Ishikawa (cell line): ENCODE measurements around the gene NSDHL.

Experiments used
- CEBPB ChIP-seq: IDR thresholded peaks from 2 replicates; pipeline ENCODE4 v1.6.1; 2012
- CREB1 ChIP-seq: IDR thresholded peaks from 2 replicates; pipeline ENCODE4 v1.6.1; 2012; ENCODE audit warnings: low read depth
- EGR1 ChIP-seq: IDR thresholded peaks from 2 replicates; pipeline ENCODE4 v1.6.1; 2012
- EP300 ChIP-seq: IDR thresholded peaks from 2 replicates; pipeline ENCODE4 v1.6.1; 2012; ENCODE audit warnings: borderline replicate concordance
- FOXM1 ChIP-seq: IDR thresholded peaks from 2 replicates; pipeline ENCODE4 v1.6.1; 2012; ENCODE audit warnings: low read depth, borderline replicate concordance
- RAD21 ChIP-seq: IDR thresholded peaks from 2 replicates; pipeline ENCODE4 v1.6.1; 2012; ENCODE audit warnings: low read depth
- TAF1 ChIP-seq: IDR thresholded peaks from 2 replicates; pipeline ENCODE4 v1.6.1; 2012; ENCODE audit warnings: low read depth, mild to moderate bottlenecking
- TCF12 ChIP-seq: IDR thresholded peaks from 2 replicates; pipeline ENCODE4 v1.6.1; 2012; ENCODE audit warnings: low read depth
- TEAD4 ChIP-seq: IDR thresholded peaks from 2 replicates; pipeline ENCODE4 v1.6.1; 2012
- YY1 ChIP-seq: IDR thresholded peaks from 2 replicates; pipeline ENCODE4 v1.6.1; 2012; ENCODE audit warnings: low read depth
- ZBTB7A ChIP-seq: IDR thresholded peaks from 2 replicates; pipeline ENCODE4 v1.6.1; 2012; ENCODE audit warnings: low read depth
- TF ChIP-seq, protein P1 (sequence below): IDR thresholded peaks from 2 replicates; pipeline ENCODE4 v1.6.1; 2012
- TF ChIP-seq, protein P2 (sequence below): IDR thresholded peaks from 2 replicates; pipeline ENCODE4 v1.6.1; 2012
- TF ChIP-seq, protein P3 (sequence below): IDR thresholded peaks from 2 replicates; pipeline ENCODE4 v1.6.1; 2012; ENCODE audit warnings: low read depth, mild to moderate bottlenecking

The NSDHL gene

DNA sequence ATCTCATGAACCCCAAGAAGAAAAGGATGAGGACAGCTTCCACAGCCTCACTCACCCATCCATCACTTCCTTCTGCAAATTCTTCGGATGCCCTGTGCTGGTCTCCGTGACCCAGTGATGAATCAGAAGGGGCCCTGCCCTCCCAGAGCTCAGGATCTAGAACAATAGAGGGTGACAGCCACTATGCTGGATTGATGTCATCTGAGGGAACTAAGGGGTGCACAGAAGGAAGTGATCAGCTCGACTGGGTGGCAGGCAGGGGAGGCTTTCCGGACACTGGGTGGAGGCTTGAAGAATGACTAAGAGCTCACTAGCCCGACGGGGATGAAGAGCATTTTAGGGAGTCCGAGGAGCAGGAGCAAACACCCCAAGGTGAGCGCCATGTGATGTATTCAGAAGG lies 65.6 kb downstream of the NSDHL start:
- TF ChIP-seq TEAD4 (peak; percentile 57), RAD21 (no peak)

DNA sequence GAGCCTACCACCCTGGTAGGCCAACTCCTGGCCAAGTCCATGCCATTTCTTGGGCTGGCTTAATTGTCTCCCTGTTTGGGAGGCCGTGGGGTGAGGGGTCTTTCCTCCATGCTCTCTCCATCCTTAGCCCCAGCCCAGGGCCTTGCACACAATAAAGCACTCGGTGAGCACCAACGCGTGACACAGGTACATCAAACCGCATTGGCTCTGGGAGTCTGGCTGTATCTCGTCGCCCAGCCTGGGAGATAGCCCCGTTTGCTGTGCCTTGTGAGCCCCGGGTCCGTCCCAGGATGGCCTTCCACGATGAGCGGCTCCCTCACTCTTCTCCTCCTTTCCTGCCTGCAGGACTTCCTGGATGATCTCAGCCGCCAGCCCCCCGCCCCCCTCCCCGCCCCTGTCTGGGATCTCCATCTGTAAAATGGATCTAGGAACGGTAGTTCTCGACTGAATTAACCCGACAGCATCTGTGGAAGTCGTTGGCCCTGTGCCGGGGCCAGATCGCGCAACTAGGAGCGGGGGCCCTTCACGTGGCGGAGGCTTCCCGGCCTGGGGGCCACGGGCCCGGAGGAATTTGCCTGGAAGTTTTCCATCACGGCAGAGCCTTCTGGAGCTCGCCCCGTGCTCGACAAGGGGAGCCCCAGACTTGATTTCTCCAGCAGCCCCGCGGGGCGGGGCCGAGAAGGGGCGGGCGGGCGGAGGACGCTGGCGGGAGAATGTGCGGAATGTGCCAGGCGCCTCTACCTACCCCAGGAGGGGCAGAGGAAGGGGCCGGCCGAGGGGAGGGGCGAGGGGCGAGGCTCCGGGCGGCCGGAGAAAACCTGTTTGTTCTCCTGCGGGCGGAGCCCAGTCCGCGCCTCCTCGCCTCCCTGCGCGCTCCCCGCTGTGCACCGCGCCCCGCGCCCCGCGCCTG lies 66.6 kb downstream of the NSDHL start, which contains the start of gene ZNF185:
ZNF185 (plus strand) TSS at position 846 of the 910 bp plus-strand sequence. CDS start 16,423 bp downstream, outside the sequence.
- TF ChIP-seq TEAD4 (peak; percentile 82), TAF1 (0 out of 2 replicates have a peak, but pooled peaks have one; percentile 19), ZBTB7A (no peak), FOXM1 (no peak)
- TF ChIP-seq, protein P1, sequence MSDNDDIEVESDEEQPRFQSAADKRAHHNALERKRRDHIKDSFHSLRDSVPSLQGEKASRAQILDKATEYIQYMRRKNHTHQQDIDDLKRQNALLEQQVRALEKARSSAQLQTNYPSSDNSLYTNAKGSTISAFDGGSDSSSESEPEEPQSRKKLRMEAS = peak; percentile 28; the same call in 1 of the 2 replicates

DNA sequence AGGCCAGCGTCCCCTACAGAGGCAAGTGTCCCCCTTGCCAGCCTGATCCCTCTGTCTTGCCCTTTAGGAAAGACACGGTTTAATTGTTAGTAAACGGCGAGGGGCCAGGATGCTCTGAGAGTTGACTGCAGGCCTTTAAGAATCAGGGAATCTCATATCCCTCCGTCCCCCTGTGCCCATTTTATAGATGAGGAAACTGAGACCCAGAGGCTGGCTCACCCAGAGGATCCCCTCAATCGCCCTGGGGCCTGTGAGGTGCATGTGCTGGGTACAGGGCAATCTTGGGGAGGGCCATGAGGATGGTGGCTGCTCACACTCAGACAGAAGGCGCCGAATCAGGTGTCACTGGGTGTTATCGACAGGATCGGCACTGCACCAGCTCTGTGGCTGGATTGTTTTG lies 67.6 kb downstream of the NSDHL start:
- TF ChIP-seq TCF12 = no peak
- TF ChIP-seq, protein P1 = no peak
- TF ChIP-seq CREB1 = no peak
- TF ChIP-seq EP300 = no peak
- no peak for TF ChIP-seq FOXM1
- TF ChIP-seq RAD21 = no peak
- TF ChIP-seq YY1 = no peak
- TF ChIP-seq, protein P2, sequence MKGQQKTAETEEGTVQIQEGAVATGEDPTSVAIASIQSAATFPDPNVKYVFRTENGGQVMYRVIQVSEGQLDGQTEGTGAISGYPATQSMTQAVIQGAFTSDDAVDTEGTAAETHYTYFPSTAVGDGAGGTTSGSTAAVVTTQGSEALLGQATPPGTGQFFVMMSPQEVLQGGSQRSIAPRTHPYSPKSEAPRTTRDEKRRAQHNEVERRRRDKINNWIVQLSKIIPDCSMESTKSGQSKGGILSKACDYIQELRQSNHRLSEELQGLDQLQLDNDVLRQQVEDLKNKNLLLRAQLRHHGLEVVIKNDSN = no peak
- TF ChIP-seq, protein P3, sequence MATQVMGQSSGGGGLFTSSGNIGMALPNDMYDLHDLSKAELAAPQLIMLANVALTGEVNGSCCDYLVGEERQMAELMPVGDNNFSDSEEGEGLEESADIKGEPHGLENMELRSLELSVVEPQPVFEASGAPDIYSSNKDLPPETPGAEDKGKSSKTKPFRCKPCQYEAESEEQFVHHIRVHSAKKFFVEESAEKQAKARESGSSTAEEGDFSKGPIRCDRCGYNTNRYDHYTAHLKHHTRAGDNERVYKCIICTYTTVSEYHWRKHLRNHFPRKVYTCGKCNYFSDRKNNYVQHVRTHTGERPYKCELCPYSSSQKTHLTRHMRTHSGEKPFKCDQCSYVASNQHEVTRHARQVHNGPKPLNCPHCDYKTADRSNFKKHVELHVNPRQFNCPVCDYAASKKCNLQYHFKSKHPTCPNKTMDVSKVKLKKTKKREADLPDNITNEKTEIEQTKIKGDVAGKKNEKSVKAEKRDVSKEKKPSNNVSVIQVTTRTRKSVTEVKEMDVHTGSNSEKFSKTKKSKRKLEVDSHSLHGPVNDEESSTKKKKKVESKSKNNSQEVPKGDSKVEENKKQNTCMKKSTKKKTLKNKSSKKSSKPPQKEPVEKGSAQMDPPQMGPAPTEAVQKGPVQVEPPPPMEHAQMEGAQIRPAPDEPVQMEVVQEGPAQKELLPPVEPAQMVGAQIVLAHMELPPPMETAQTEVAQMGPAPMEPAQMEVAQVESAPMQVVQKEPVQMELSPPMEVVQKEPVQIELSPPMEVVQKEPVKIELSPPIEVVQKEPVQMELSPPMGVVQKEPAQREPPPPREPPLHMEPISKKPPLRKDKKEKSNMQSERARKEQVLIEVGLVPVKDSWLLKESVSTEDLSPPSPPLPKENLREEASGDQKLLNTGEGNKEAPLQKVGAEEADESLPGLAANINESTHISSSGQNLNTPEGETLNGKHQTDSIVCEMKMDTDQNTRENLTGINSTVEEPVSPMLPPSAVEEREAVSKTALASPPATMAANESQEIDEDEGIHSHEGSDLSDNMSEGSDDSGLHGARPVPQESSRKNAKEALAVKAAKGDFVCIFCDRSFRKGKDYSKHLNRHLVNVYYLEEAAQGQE = no peak
- no peak for TF ChIP-seq TEAD4
- no peak for TF ChIP-seq ZBTB7A
- TF ChIP-seq TAF1 = no peak
- TF ChIP-seq CEBPB = no peak

DNA sequence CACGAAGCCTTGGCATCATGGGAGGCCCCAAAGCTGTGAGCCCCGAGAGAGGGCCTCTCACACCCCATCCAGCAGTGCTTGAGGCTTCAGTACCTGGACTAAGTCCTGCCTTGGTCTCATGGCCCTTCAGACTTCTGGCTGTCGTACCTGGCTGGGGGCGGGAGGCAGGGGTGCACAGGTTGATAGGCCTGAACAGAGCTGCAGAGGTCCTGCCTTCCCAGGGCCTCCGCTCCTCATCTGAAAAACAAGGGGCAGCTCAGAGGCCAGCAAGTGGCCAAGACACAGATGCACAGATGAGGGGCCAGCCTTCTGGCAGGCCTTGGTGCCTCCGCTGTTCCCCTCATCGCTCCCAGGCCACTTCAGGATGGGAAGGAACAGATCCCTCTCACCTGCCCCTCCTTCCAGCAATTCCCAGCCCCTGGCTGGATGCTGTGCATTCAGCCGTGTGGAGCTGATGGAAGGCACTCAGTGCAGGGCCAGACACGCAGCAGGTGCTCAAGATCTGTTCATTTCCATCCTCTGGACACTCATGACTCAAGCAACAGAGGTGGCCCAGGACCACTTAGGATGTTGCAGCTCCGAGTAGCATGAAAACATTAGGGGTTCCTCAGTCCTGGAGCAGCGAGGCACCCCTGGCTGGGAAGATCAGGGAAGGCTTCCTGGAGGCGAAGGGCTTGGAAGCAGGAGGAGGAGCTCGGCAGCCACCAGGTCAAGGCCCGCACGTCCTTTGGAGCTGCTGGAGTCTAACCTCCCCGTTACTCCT lies 68.4 kb downstream of the NSDHL start:
- no peak for TF ChIP-seq ZBTB7A
- TF ChIP-seq TEAD4 = no peak
- no peak for TF ChIP-seq RAD21

DNA sequence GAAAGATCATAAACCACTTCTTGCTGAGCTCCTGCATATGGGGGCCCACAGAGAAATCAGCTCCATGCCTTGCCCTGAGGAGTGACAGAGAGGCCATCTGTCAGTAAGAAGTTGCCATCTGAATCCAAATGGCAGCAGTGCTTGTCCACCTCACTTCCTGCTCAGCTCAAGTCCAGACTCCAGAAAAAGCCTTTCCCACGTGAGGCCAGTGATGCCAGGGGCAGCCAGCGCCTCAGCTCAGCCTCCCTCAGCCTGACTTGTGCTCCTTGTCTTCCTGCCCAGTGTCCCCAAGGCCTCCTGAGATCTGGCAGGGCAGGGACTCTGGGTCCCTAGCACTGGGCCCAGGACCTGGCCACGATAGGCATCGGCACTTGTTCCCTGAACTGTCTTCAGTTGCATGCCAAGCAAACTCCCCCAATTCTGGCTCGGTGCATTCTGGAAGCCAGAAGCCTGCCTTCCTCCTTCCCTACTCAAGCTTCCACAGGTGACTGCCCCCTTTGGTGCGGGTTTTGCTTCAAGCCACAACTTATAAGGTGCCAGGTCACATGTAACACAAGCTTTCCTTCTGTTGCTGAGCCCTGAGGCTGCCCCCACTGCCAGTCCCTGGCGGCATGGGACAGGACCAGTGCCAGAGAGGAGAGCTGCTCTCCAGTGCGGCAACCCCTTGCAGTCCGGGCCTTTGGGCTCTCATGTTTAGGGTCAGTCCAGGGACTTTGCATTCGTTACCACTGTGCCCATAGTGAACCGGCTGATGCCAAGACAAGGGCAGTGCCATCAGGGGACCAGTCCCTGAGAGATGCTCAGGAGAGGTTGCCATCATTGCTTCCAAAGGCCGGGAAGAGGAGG lies 69.2 kb downstream of the NSDHL start:
- no peak for TF ChIP-seq RAD21
- no peak for TF ChIP-seq CEBPB
- TF ChIP-seq, protein P2 = no peak
- no peak for TF ChIP-seq YY1

DNA sequence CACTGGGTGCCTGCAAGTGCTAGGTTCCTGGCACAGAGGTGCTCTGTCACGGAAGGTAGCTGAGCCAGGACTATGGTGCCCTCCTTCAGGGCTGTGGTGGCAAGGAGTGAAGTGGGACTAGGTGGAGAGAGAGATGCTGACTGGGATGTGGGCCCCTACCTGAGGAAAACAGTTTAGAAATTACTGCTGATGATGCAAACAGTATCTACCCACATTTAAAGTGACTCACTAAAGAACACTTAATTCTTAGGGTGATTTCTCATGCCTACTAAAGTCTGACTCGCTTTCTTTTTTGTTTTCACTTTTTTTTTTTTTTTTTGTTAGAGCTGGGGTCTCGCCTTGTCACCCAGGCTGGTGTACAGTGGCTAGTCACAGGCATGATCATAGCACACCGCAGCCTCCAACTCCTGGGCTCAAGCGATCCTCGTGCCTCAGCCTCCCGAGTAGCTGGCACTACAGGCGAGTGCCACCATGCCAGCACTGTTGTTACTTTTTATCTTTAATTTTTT lies 70.1 kb downstream of the NSDHL start:
- TF ChIP-seq EP300 = no peak
- TF ChIP-seq, protein P2 = no peak
- no peak for TF ChIP-seq TCF12
- no peak for TF ChIP-seq FOXM1
- no peak for TF ChIP-seq TEAD4
- TF ChIP-seq, protein P1 = no peak
- no peak for TF ChIP-seq EGR1
- TF ChIP-seq, protein P3 = no peak
